ENCODE results near the gene SMAD4. TPM values are rescaled to one million over a fixed set of nuclear protein-coding genes. Genes with fewer than 3 reads are reported as not detected.

SMAD4 gene
- total and polyA plus RNA-seq, 2 of the 13 experiments (the other 11 are each of a cell fraction or from before 2014, with no cell fraction given), result 70.2 to 72.0 TPM

DNA sequence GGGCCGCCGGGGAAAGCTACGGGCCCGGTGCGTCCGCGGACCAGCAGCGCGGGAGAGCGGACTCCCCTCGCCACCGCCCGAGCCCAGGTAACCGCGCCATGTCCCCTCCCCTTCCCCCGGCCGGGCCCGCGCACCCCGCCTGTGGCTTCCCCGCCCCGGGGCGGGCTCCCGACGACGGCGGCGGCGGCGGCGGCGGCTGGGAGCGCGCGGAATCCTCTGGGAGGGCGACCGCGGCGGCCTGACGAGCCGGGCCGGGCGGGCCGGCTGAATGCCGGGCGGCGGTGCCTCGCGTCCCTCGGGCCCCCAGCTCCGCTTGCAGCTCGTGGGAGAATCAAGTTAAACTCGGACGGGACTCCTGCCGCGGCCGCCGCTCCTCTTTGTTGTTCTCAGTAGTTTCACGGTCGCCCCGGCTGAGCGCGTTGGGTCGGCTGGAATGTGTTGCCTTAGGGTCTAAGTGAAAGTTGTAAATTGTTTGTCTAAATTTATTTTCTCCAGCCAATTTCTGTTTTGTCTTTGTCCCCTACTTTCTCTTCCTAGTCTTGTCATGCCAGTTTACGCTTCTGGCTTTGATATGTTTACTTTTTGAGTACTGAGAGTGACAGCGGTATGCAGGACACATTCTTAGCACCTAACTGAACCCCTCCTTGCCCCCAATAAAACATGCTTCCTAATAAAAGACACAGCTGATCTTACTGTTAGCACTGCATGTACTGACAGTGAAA is 685 bp downstream of the SMAD4 start (continued):
- TF ChIP-seq, protein P1, sequence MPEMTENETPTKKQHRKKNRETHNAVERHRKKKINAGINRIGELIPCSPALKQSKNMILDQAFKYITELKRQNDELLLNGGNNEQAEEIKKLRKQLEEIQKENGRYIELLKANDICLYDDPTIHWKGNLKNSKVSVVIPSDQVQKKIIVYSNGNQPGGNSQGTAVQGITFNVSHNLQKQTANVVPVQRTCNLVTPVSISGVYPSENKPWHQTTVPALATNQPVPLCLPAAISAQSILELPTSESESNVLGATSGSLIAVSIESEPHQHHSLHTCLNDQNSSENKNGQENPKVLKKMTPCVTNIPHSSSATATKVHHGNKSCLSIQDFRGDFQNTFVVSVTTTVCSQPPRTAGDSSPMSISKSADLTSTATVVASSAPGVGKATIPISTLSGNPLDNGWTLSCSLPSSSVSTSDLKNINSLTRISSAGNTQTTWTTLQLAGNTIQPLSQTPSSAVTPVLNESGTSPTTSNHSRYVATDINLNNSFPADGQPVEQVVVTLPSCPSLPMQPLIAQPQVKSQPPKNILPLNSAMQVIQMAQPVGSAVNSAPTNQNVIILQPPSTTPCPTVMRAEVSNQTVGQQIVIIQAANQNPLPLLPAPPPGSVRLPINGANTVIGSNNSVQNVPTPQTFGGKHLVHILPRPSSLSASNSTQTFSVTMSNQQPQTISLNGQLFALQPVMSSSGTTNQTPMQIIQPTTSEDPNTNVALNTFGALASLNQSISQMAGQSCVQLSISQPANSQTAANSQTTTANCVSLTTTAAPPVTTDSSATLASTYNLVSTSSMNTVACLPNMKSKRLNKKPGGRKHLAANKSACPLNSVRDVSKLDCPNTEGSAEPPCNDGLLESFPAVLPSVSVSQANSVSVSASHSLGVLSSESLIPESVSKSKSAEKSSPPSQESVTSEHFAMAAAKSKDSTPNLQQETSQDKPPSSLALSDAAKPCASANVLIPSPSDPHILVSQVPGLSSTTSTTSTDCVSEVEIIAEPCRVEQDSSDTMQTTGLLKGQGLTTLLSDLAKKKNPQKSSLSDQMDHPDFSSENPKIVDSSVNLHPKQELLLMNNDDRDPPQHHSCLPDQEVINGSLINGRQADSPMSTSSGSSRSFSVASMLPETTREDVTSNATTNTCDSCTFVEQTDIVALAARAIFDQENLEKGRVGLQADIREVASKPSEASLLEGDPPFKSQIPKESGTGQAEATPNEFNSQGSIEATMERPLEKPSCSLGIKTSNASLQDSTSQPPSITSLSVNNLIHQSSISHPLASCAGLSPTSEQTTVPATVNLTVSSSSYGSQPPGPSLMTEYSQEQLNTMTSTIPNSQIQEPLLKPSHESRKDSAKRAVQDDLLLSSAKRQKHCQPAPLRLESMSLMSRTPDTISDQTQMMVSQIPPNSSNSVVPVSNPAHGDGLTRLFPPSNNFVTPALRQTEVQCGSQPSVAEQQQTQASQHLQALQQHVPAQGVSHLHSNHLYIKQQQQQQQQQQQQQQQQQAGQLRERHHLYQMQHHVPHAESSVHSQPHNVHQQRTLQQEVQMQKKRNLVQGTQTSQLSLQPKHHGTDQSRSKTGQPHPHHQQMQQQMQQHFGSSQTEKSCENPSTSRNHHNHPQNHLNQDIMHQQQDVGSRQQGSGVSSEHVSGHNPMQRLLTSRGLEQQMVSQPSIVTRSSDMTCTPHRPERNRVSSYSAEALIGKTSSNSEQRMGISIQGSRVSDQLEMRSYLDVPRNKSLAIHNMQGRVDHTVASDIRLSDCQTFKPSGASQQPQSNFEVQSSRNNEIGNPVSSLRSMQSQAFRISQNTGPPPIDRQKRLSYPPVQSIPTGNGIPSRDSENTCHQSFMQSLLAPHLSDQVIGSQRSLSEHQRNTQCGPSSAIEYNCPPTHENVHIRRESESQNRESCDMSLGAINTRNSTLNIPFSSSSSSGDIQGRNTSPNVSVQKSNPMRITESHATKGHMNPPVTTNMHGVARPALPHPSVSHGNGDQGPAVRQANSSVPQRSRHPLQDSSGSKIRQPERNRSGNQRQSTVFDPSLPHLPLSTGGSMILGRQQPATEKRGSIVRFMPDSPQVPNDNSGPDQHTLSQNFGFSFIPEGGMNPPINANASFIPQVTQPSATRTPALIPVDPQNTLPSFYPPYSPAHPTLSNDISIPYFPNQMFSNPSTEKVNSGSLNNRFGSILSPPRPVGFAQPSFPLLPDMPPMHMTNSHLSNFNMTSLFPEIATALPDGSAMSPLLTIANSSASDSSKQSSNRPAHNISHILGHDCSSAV (CRISPR knock-in tag; IDR thresholded peaks at IDR 0.05; ENCODE audit: borderline replicate concordance), result no peak
- TF ChIP-seq FOXM1 (CRISPR knock-in tag; IDR thresholded peaks at IDR 0.05) (no peak), JUNB (CRISPR knock-in tag; IDR thresholded peaks at IDR 0.05; ENCODE audit: borderline replicate concordance) (no peak), ZNF235 (CRISPR knock-in tag; IDR thresholded peaks at IDR 0.05; ENCODE audit: borderline replicate concordance) (no peak), IRF2 (CRISPR knock-in tag; IDR thresholded peaks at IDR 0.05) (no peak), ZNF567 (CRISPR knock-in tag; IDR thresholded peaks at IDR 0.05; ENCODE audit: borderline replicate concordance) (no peak), YY1 (IDR thresholded peaks at IDR 0.05; ENCODE audit: insufficient read depth, insufficient replicate concordance, low read depth, low read length) (peak; percentile 21), CREM (IDR thresholded peaks at IDR 0.05) (peak; percentile 21; the same call in 1 of the 2 replicates), CREM (CRISPR knock-in tag; IDR thresholded peaks at IDR 0.05) (no peak), SP4 (CRISPR knock-in tag; IDR thresholded peaks at IDR 0.05) (no peak), ZNF101 (CRISPR knock-in tag; IDR thresholded peaks at IDR 0.05; ENCODE audit: borderline replicate concordance, low read depth) (no peak), SOX5 (CRISPR knock-in tag; IDR thresholded peaks at IDR 0.05; ENCODE audit: borderline replicate concordance) (no peak), ZNF510 (CRISPR knock-in tag; IDR thresholded peaks at IDR 0.05; ENCODE audit: low read depth) (no peak), ZNF484 (CRISPR knock-in tag; IDR thresholded peaks at IDR 0.05; ENCODE audit: borderline replicate concordance, low read depth) (no peak), CBX2 (IDR thresholded peaks at IDR 0.05; ENCODE audit: low read depth, low read length) (no peak), CBX2 (CRISPR knock-in tag; IDR thresholded peaks at IDR 0.05; ENCODE audit: low read depth) (no peak)
- TF ChIP-seq, protein P2, sequence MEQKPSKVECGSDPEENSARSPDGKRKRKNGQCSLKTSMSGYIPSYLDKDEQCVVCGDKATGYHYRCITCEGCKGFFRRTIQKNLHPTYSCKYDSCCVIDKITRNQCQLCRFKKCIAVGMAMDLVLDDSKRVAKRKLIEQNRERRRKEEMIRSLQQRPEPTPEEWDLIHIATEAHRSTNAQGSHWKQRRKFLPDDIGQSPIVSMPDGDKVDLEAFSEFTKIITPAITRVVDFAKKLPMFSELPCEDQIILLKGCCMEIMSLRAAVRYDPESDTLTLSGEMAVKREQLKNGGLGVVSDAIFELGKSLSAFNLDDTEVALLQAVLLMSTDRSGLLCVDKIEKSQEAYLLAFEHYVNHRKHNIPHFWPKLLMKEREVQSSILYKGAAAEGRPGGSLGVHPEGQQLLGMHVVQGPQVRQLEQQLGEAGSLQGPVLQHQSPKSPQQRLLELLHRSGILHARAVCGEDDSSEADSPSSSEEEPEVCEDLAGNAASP (CRISPR knock-in tag; IDR thresholded peaks at IDR 0.05; ENCODE audit: borderline replicate concordance), result no peak
- TF ChIP-seq, protein P3, sequence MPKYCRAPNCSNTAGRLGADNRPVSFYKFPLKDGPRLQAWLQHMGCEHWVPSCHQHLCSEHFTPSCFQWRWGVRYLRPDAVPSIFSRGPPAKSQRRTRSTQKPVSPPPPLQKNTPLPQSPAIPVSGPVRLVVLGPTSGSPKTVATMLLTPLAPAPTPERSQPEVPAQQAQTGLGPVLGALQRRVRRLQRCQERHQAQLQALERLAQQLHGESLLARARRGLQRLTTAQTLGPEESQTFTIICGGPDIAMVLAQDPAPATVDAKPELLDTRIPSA (CRISPR knock-in tag; IDR thresholded peaks at IDR 0.05; ENCODE audit: borderline replicate concordance), result no peak
- TF ChIP-seq, protein P4, sequence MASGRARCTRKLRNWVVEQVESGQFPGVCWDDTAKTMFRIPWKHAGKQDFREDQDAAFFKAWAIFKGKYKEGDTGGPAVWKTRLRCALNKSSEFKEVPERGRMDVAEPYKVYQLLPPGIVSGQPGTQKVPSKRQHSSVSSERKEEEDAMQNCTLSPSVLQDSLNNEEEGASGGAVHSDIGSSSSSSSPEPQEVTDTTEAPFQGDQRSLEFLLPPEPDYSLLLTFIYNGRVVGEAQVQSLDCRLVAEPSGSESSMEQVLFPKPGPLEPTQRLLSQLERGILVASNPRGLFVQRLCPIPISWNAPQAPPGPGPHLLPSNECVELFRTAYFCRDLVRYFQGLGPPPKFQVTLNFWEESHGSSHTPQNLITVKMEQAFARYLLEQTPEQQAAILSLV (CRISPR knock-in tag; IDR thresholded peaks at IDR 0.05; ENCODE audit: borderline replicate concordance), result no peak
